Measurements from ENCODE around the gene TMEM175.
"Not testable (repeated sequence)": the region's sequence is repeated elsewhere in the genome, so short reads cannot be mapped to it uniquely, and the experiment has no call there.

The TMEM175 gene

DNA sequence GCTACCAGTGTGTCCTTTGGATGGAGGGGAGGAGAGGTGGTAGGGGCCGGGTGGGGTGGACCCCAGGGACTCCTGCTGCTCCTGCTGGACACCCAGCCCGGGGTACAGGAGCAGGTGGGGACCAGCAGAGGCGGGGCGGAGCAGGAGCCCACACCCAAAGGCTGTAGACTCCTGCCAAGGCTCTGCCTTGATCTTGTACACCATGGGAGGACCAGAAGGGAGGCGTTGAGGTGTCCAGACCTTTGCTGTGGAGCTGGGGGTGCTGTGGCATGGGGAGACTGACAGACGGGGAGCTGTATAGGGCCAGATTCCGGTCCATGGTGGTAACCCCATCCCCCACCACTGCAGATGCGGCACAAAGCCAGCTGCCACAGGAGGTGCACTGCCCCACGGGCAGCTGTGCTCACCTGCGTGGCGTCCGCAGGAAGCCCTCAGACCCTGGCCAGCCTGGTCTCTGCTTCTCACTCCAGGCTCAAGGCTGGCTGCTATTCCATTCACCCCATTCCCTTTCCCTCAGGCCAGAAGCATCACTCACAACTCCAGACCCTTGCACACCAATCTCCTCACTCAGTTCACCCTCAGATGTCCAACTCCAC is 65.9 kb downstream of the TMEM175 start:
- no peak for TF ChIP-seq CTCF (conservative IDR thresholded peaks at IDR 0.05; ENCODE audit: low read depth, low read length)
- no peak overlapping the region for H3K9ac ChIP-seq
- no peaks in the 10 kb centered on the region for H3K36me3 ChIP-seq (ENCODE audit: insufficient read depth)
- no peak overlapping the region for H2AFZ ChIP-seq (ENCODE audit: low read depth)
- no peaks in the 10 kb centered on the region for H3K4me1 ChIP-seq (ENCODE audit: low read depth, poor library complexity, severe bottlenecking)
- no peaks in the 10 kb centered on the region for H3K79me2 ChIP-seq (ENCODE audit: insufficient read depth, low read depth)
- no peak overlapping the region for H3K4me2 ChIP-seq
- H3K27ac ChIP-seq, result no peak overlapping the region
- H3K27me3 ChIP-seq (ENCODE audit: insufficient read depth, low read depth), result no peaks in the 10 kb centered on the region
- no peaks in the 10 kb centered on the region for H4K20me1 ChIP-seq (ENCODE audit: insufficient read depth)
- H3K4me3 ChIP-seq (IDR thresholded peaks at IDR 0.05; ENCODE audit: insufficient read depth, low read depth, low read length), result no peak overlapping the region

- not testable (repeated sequence) for H3K79me2 ChIP-seq (ENCODE audit: insufficient read depth, low read depth); H3K27me3 ChIP-seq (ENCODE audit: insufficient read depth, low read depth); H3K4me1 ChIP-seq (ENCODE audit: low read depth, poor library complexity, severe bottlenecking); H3K36me3 ChIP-seq (ENCODE audit: insufficient read depth); H3K9ac ChIP-seq; H3K4me2 ChIP-seq; H3K4me3 ChIP-seq (IDR thresholded peaks at IDR 0.05; ENCODE audit: insufficient read depth, low read depth, low read length); H4K20me1 ChIP-seq (ENCODE audit: insufficient read depth); H2AFZ ChIP-seq (ENCODE audit: low read depth); H3K27ac ChIP-seq
Observed at GRCh38 chr4:999240-999863, 67.1 kb downstream of the TMEM175 start.

DNA sequence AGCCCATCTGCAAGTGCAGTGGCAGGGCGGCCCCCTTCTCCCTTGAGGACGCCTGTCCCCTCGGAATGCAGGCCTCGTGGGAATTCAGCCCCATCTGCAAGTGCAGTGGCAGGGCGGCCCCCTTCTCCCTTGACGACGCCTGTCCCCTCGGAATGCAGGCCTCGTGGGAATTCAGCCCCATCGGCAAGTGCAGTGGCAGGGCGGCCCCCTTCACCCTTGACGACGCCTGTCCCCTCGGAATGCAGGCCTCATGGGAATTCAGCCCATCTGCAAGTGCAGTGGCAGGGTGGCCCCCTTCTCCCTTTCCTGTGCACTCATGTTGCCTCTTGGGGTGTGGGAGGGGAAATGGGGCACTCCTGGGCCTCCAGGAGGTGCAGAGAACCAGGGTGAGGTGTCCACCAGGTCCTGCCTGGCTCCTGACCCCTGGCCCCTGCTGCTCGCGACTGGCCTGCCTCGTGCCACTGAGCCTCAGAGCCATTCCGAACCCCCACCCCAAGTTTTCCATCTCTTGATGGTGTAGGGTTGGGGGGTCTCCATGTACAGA is 67.7 kb downstream of the TMEM175 start:
- Histone ChIP-seq H3K27me3 (ENCODE audit: insufficient read depth, low read depth) (no peaks in the 10 kb centered on the region), H4K20me1 (ENCODE audit: insufficient read depth) (no peaks in the 10 kb centered on the region), H3K79me2 (ENCODE audit: insufficient read depth, low read depth) (no peaks in the 10 kb centered on the region), H3K36me3 (ENCODE audit: insufficient read depth) (no peaks in the 10 kb centered on the region), H3K9ac (no peak overlapping the region), H3K27ac (no peak overlapping the region), H3K4me3 (IDR thresholded peaks at IDR 0.05; ENCODE audit: insufficient read depth, low read depth, low read length) (no peak overlapping the region), H3K4me1 (ENCODE audit: low read depth, poor library complexity, severe bottlenecking) (no peaks in the 10 kb centered on the region), H2AFZ (ENCODE audit: low read depth) (no peak overlapping the region), H3K4me2 (no peak overlapping the region)
- no peak for TF ChIP-seq CTCF (conservative IDR thresholded peaks at IDR 0.05; ENCODE audit: low read depth, low read length)

GRCh38 chr4:1000686-1001260 is 68.5 kb downstream of the TMEM175 start:
- Histone ChIP-seq H2AFZ (ENCODE audit: low read depth) (no peak overlapping the region), H3K27ac (no peak overlapping the region), H4K20me1 (ENCODE audit: insufficient read depth) (no peaks in the 10 kb centered on the region), H3K4me2 (no peak overlapping the region), H3K27me3 (ENCODE audit: insufficient read depth, low read depth) (no peaks in the 10 kb centered on the region), H3K9ac (no peak overlapping the region), H3K4me1 (ENCODE audit: low read depth, poor library complexity, severe bottlenecking) (no peaks in the 10 kb centered on the region), H3K36me3 (ENCODE audit: insufficient read depth) (no peaks in the 10 kb centered on the region), H3K4me3 (IDR thresholded peaks at IDR 0.05; ENCODE audit: insufficient read depth, low read depth, low read length) (no peak overlapping the region), H3K79me2 (ENCODE audit: insufficient read depth, low read depth) (no peaks in the 10 kb centered on the region)
- TF ChIP-seq CTCF (conservative IDR thresholded peaks at IDR 0.05; ENCODE audit: low read depth, low read length), result no peak

Measured in KMS-11 (cell line).